Measurements from ENCODE around the gene DNAL4.

DNA sequence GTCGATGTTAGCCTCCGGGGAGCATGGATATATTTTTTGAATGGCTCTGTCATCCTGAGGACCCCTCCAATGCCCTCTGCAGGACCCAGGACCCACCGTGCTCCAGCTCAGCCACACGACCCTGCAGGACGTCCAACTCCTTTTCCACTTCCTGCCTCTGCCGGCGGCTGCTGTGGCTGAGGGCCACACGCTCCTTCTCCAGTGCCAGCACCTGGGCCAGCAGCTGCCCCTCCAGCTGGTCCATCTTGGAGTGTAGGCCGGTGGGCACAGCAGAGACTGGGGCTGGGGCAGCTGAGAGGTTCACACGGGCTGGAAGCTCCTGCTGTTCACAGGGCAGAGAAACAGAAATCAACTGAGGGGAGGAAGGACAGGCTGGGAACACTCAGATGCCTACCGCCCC, 34.2 kb upstream of the DNAL4 start:
- TF ChIP-seq POLR2A (IDR thresholded peaks at IDR 0.05) (no peak), POLR2AphosphoS5 (IDR thresholded peaks at IDR 0.05; ENCODE audit: insufficient read depth in 1 of 2, low read depth in 1 of 2) (no peak)
- TF ChIP-seq, protein P1, sequence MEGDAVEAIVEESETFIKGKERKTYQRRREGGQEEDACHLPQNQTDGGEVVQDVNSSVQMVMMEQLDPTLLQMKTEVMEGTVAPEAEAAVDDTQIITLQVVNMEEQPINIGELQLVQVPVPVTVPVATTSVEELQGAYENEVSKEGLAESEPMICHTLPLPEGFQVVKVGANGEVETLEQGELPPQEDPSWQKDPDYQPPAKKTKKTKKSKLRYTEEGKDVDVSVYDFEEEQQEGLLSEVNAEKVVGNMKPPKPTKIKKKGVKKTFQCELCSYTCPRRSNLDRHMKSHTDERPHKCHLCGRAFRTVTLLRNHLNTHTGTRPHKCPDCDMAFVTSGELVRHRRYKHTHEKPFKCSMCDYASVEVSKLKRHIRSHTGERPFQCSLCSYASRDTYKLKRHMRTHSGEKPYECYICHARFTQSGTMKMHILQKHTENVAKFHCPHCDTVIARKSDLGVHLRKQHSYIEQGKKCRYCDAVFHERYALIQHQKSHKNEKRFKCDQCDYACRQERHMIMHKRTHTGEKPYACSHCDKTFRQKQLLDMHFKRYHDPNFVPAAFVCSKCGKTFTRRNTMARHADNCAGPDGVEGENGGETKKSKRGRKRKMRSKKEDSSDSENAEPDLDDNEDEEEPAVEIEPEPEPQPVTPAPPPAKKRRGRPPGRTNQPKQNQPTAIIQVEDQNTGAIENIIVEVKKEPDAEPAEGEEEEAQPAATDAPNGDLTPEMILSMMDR (IDR thresholded peaks at IDR 0.05) = no peak

Measured in vagina (tissue), 2 donors.